ENCODE measurements around the gene SPATA6L.

- TF ChIP-seq, protein P1, sequence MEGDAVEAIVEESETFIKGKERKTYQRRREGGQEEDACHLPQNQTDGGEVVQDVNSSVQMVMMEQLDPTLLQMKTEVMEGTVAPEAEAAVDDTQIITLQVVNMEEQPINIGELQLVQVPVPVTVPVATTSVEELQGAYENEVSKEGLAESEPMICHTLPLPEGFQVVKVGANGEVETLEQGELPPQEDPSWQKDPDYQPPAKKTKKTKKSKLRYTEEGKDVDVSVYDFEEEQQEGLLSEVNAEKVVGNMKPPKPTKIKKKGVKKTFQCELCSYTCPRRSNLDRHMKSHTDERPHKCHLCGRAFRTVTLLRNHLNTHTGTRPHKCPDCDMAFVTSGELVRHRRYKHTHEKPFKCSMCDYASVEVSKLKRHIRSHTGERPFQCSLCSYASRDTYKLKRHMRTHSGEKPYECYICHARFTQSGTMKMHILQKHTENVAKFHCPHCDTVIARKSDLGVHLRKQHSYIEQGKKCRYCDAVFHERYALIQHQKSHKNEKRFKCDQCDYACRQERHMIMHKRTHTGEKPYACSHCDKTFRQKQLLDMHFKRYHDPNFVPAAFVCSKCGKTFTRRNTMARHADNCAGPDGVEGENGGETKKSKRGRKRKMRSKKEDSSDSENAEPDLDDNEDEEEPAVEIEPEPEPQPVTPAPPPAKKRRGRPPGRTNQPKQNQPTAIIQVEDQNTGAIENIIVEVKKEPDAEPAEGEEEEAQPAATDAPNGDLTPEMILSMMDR (IDR thresholded peaks at IDR 0.05 in 2 of 3, conservative IDR thresholded peaks at IDR 0.05 in 1 of 3; ENCODE audit: borderline replicate concordance in 1 of 3, insufficient read depth in 1 of 3, low read depth in 2 of 3, low read length in 2 of 3), result no peak
- no peak for TF ChIP-seq EZH2phosphoT487 (IDR thresholded peaks at IDR 0.05; ENCODE audit: borderline replicate concordance)
- TF ChIP-seq EZH2 (IDR thresholded peaks at IDR 0.05), result no peak
- no peak for TF ChIP-seq POLR2A (IDR thresholded peaks at IDR 0.05; ENCODE audit: borderline replicate concordance, extremely low read depth, insufficient read depth, insufficient read length)
- no peak for TF ChIP-seq ZFX (IDR thresholded peaks at IDR 0.05)
- no peak for TF ChIP-seq EGR1 (IDR thresholded peaks at IDR 0.05; ENCODE audit: low read depth)
- TF ChIP-seq POLR2AphosphoS5 (IDR thresholded peaks at IDR 0.05; ENCODE audit: low read depth, low read length), result no peak
These were observed 74.0 kb downstream of the SPATA6L start for GRCh38 chr9:4592295-4592694.

Data from HCT116 (cell line).